HL-60 (cell line): ENCODE data around the gene RASL10A.

Experiments
- DNase-seq, 2 experiments: peaks; one replicate each; pipeline ENCODE4 v3.0.0-alpha.2; 2010 to 2020; ENCODE audit warnings: low read depth in 1 of 2, low spot score in 1 of 2
- H3K27ac ChIP-seq: fragments of 250-450 bp; sonication (Bioruptor Pico); replicated peaks from 2 replicates; pipeline ENCODE4 v1.5.1; 2020; ENCODE audit warnings: mild to moderate bottlenecking, moderate library complexity
- H3K27me3 ChIP-seq: fragments of 250-450 bp; sonication (Bioruptor Pico); 2 replicates; pipeline ENCODE4 v1.5.1; 2021; ENCODE audit warnings: mild to moderate bottlenecking, moderate library complexity; ENCODE audit not compliant: insufficient read depth, poor library complexity, severe bottlenecking
- H3K4me3 ChIP-seq: replicated peaks from 2 replicates; pipeline ENCODE4 v1.5.1; 2011; ENCODE audit warnings: mild to moderate bottlenecking, control low read depth, low read length; ENCODE audit not compliant: insufficient read depth
- CTCF ChIP-seq: IDR thresholded peaks from one replicate; pipeline ENCODE4 v1.5.1; 2011; ENCODE audit warnings: low read length, control low read depth, inconsistent platforms; ENCODE audit not compliant: insufficient read depth
- GABPA ChIP-seq: IDR thresholded peaks from 2 replicates; pipeline ENCODE4 v1.6.1; 2012; ENCODE audit warnings: low read depth
- POLR2AphosphoS5 ChIP-seq: IDR thresholded peaks from 2 replicates; pipeline ENCODE4 v1.6.1; 2012; ENCODE audit warnings: low read depth
- REST ChIP-seq: IDR thresholded peaks from 2 replicates; pipeline ENCODE4 v1.6.1; 2012; ENCODE audit warnings: low read depth; ENCODE audit not compliant: insufficient replicate concordance
- SPI1 ChIP-seq: IDR thresholded peaks from 2 replicates; pipeline ENCODE4 v1.6.1; 2012; ENCODE audit warnings: low read depth, mild to moderate bottlenecking, borderline replicate concordance

The RASL10A gene

GRCh38 chr22:29284196-29284595 is 31.3 kb downstream of the RASL10A start:
- TF ChIP-seq REST (no peak), CTCF (no peak), SPI1 (no peak), GABPA (no peak), POLR2AphosphoS5 (no peak)
- H3K27ac ChIP-seq = no peak overlapping the region
- no peaks in the 10 kb centered on the region for H3K27me3 ChIP-seq
- DNase-seq = no peak
- no peak overlapping the region for H3K4me3 ChIP-seq

- Histone ChIP-seq H3K4me3 (no peak overlapping the region), H3K27ac (no peak overlapping the region), H3K27me3 (no peaks in the 10 kb centered on the region)
- TF ChIP-seq GABPA (no peak), CTCF (no peak), SPI1 (no peak), REST (no peak), POLR2AphosphoS5 (no peak)
- DNase-seq = no peak
Measured at GRCh38 chr22:29277927-29278326, 37.6 kb downstream of the RASL10A start.

GRCh38 chr22:29275819-29276565 is 39.5 kb downstream of the RASL10A start:
- Histone ChIP-seq H3K27ac (no peak overlapping the region), H3K27me3 (no peaks in the 10 kb centered on the region), H3K4me3 (no peak overlapping the region)
- TF ChIP-seq SPI1 (no peak), GABPA (no peak), POLR2AphosphoS5 (no peak), REST (no peak), CTCF (no peak)
- no peak for DNase-seq
